GM21619 (cell line): ENCODE data around the gene BMPR2.
"Not testable (repeated sequence)": the region's sequence is repeated elsewhere in the genome, so short reads cannot be mapped to it uniquely, and the experiment has no call there.

Source experiments
- ATAC-seq: cut with Tn5 transposase; IDR thresholded peaks from one replicate; pipeline ENCODE4 v1.9.1; 2021; ENCODE audit not compliant: unreplicated experiment

BMPR2 gene

GRCh38 chr2:202444000-202444399, 67.9 kb downstream of the BMPR2 start:
- ATAC-seq = no peak

GRCh38 chr2:202449344-202449743, 73.2 kb downstream of the BMPR2 start:
- ATAC-seq = no peak

DNA sequence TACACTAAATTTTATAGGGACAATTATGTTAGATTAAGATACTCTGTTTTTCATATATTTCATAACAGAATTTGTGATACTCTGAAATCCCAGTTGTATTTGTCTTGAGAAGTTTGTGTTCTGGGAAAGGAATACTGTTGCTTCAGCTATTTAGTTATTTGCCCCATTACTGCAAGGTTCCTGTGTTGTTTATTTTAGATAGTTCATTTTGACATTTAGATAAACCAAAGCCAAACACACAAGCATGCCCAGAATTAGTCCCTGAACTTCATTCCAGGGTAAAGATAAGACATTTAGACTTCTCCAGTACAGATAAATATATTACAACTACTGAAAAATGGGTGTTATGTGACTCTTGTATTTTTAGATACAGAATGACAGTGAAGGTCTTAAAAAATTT, 74.7 kb downstream of the BMPR2 start:
- ATAC-seq = no peak

DNA sequence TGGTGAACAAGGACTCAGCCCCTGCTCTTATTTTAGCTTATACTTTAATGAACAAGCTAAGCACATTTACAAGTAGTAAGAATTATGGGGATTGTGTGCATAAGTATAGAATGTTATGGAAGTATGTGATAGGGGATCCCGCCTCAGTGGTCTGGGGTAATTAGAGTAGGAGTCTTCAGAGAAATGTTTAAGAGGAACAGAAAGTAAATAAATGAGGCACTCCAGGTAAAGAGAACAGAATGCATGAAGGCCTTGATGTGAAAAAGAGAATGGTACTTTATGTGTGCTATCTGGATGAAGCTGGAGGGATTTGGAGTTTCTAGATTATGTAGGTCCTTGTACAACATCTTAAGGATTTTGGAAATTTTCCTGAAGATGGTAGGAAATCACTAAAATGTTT, 76.6 kb downstream of the BMPR2 start:
- ATAC-seq = no peak

- ATAC-seq = no peak
Observed at GRCh38 chr2:202454536-202454935, 78.4 kb downstream of the BMPR2 start.

GRCh38 chr2:202455114-202455513, 79.0 kb downstream of the BMPR2 start:
- no peak for ATAC-seq

- ATAC-seq = no peak
Observed at GRCh38 chr2:202460119-202460518, 84.0 kb downstream of the BMPR2 start.

GRCh38 chr2:202479090-202479489, 103.0 kb downstream of the BMPR2 start:
- no peak for ATAC-seq

- no peak for ATAC-seq
Observed at GRCh38 chr2:202479610-202480009, 103.5 kb downstream of the BMPR2 start.

- no peak for ATAC-seq
Observed at GRCh38 chr2:202486351-202486750, 110.2 kb downstream of the BMPR2 start.

DNA sequence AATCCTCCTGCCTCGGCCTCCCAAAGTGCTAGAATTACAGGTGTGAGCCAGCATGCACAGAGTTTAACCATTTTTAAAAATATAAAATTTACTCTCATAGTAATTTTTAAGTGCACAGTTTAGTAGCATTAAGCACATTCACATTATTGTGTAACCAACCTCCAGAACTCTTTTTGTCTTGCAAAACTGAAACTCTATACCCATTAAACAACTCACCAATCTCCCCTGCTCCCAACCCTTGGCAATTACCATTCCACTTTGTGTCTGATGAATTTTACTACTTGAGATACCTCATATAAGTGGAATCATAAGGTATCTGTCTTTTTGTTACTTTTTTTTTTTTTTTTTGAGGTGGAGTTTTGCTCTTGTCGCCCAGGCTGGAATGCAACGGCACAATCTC, 112.5 kb downstream of the BMPR2 start:
- no peak for ATAC-seq

DNA sequence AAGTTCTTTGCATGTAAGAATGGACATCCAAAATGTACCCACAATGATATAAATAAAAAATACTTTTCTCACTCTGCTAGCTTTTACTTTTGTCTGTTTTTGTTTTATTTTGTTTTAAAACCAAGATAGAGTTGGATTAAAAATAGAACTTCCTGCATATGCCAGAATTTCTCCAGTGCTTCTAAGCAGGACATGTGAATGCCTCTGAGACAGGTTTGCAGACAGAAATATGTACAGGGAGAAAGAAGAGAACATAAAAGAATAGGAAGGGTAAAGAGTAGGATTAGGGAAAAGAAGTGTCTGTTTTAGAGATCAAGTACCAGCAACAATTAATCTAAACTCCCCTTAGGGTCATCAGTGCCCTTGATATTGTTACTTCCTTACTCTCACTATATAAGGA, 114.4 kb downstream of the BMPR2 start:
- ATAC-seq = no peak

GRCh38 chr2:202491514-202491913, 115.4 kb downstream of the BMPR2 start:
- no peak for ATAC-seq

GRCh38 chr2:202494300-202495229, 118.4 kb downstream of the BMPR2 start:
- no peak for ATAC-seq

DNA sequence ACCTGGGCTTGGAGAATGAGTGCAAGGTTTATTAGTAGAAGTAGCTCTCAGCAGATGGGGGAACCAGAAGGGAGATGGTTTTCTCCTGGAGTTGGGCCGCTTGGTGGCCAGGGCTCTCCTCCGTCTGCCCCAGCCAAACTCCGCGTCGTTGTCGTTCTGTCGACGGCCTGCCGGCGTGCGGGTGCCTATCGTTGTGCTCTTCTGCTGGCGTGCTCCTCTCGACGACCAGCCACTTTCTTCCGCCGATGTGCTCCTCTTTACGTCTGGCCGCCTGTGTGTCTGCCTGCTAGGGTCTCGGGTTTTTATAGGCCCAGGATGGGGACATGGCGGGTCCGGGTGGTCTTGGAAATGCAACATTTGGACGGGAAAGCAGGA, 119.1 kb downstream of the BMPR2 start:
- ATAC-seq = no peak

DNA sequence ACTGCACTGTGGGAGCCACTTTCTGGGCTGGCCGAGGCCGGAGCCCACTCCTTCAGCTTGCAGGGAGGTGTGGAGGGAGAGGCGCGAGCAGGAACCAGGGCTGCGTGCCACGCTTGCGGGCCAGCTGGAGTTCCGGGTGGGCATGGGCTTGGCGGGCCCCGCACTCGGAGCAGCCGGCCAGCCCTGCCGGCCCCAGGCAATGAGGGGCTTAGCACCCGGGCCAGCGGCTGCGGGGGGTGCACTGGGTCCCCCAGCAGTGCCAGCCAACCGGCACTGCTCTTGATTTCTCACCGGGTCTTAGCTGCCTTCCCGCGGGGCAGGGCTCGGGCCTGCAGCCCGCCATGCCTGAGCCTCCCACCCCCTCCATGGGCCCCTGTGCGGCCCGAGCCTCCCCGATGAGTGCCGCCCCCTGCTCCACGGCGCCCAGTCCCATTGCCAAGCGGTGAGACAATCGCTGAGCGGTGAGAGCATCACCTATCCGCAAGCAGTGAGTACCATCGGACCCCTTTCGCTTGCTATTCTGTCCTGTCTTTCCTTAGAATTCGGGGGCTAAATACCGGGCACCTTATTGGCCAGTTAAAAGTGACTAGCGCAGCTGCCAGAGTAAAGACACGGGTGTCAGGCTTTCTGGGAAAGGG, 120.8 kb downstream of the BMPR2 start:
- not testable (repeated sequence) for ATAC-seq

GRCh38 chr2:202497473-202497866, 121.3 kb downstream of the BMPR2 start:
- ATAC-seq = not testable (repeated sequence)

DNA sequence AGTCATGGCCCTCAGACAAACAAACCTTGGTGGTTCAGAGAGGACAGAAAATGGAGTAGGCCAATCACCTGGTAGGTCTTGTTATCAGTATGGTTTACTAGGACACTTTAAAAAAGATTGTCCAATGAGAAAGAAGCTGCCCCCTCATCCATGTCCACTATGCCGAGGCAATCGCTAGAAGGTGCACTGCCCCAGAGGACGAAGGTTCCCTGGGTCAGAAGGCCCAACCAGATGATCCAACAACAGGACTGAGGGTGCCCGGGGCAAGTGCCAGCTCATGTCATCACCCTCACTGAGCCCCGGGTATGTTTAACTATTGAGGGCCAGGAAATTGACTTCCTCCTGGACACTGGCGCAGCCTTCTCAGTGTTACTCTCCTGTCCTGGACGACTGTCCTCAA, 123.7 kb downstream of the BMPR2 start:
- ATAC-seq = not testable (repeated sequence)

DNA sequence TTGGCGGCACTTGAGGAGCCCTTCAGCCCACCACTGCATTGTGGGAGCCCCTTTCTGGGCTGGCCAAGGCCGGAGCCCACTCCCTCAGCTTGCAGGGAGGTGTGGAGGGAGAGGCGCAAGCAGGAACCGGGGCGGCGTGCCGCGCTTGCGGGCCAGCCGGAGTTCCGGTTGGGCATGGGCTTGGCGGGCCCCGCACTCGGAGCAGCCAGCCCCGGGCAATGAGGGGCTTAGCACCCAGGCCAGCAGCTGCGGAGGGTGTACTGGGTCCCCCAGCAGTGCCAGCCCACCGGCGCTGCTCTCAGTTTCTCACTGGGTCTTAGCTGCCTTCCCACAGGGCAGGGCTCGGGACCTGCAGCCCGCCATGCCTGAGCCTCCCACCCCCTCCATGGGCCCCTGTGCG, 127.1 kb downstream of the BMPR2 start:
- ATAC-seq = not testable (repeated sequence)

GRCh38 chr2:202508686-202509085, 132.6 kb downstream of the BMPR2 start:
- ATAC-seq = no peak

DNA sequence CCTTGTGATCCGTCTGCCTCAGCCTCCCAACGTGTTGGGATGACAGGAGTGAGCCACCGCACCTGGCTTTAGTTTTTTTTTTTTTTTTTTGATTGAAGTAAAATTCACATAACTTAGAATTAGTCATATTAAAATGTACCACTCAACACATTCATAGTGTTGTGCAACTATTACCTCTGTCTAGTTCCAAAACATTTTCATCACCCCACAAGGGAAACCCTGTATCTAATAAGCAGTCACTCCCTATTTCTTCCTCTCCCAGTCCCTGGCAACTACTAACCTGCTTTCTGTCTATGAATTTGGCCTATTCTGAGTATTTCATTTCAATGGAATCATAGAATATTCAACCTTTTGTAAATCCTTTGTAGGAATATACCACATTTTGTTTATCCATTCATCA, 134.8 kb downstream of the BMPR2 start:
- ATAC-seq = no peak

- ATAC-seq = no peak
Observed at GRCh38 chr2:202512176-202512575, 136.0 kb downstream of the BMPR2 start.
